T-cell (primary cell): ENCODE measurements around the gene MSANTD2. TPM values are rescaled to one million over a fixed set of nuclear protein-coding genes. Genes with fewer than 3 reads are reported as not detected.

Source experiments
- ATAC-seq, 4 experiments: fragments of 200-7000 bp in 3 of 4; fragments of 150-1000 bp in 1 of 4; cut with Tn5 transposase; replicated peaks in 1 of 4; 1 replicate in 3 of 4; 2 replicates in 1 of 4; pipeline ENCODE4 v1.10.0; 2021; ENCODE audit warnings: moderate library complexity in 3 of 4, mild to moderate bottlenecking in 2 of 4, moderate number of reproducible peaks in 1 of 4
- CTCF ChIA-PET, 2 donors: fragments of 300-600 bp; sonication (Branson Sonifier 250); formaldehyde crosslinking; loops; one replicate each; lab custom pipeline; 2022; ENCODE audit warnings: antibody characterized with exemption in 2 of 2; lab: Charles Lee
- POLR2A ChIA-PET, 2 donors: fragments of 300-600 bp; sonication (Branson Sonifier 250); formaldehyde crosslinking; loops; one replicate each; lab custom pipeline; 2022; ENCODE audit warnings: antibody characterized with exemption in 2 of 2; lab: Charles Lee
- DNase-seq, 35 experiments: peaks; one replicate each; pipeline versions ENCODE4 v3.0.0 to v3.0.0-alpha.2; 2013 to 2023
- H3K27ac ChIP-seq: one replicate; pipeline ENCODE4 v1.5.1; 2013; ENCODE audit warnings: low read length
- H3K27me3 ChIP-seq, 2 experiments: replicated peaks in 1 of 2; 1 replicate in 1 of 2; 2 replicates in 1 of 2; pipeline versions ENCODE4 v1.6.1 to v1.7.0; 2013; ENCODE audit warnings: low read length in 1 of 2, mixed read lengths in 1 of 2; ENCODE audit not compliant: control insufficient read depth in 2 of 2, insufficient read depth in 2 of 2; ENCODE audit errors: extremely low read depth in 1 of 2
- H3K36me3 ChIP-seq, 2 donors: 1 replicate in 1 of 2; 2 replicates in 1 of 2; pipeline versions ENCODE4 v1.6.1 to v1.7.0; 2013; ENCODE audit warnings: low read length in 1 of 2; ENCODE audit not compliant: control insufficient read depth in 2 of 2, insufficient read depth in 1 of 2; ENCODE audit errors: extremely low read depth in 1 of 2
- H3K4me1 ChIP-seq, 2 experiments: 1 replicate in 1 of 2; 2 replicates in 1 of 2; pipeline versions ENCODE4 v1.6.1 to v1.7.0; 2013; ENCODE audit warnings: low read length in 2 of 2, mixed read lengths in 1 of 2; ENCODE audit not compliant: insufficient read depth in 2 of 2, control insufficient read depth in 1 of 2; ENCODE audit errors: extremely low read depth in 1 of 2
- H3K4me3 ChIP-seq, 2 donors: 1 replicate in 1 of 2; 2 replicates in 1 of 2; pipeline versions ENCODE4 v1.5.1 to v1.7.0; 2013; ENCODE audit warnings: mild to moderate bottlenecking in 2 of 2, low read length in 1 of 2, moderate library complexity in 1 of 2; ENCODE audit not compliant: control insufficient read depth in 1 of 2; ENCODE audit errors: extremely low read depth in 1 of 2
- H3K9me3 ChIP-seq: 2 replicates; pipeline ENCODE4 v1.7.0; 2013
- H3K27ac Mint-ChIP-seq, 2 donors: one replicate each; pipeline ENCODE4 v1.8.0; 2020 to 2021; ENCODE audit warnings: mild to moderate bottlenecking in 2 of 2, mixed read lengths in 2 of 2
- H3K27me3 Mint-ChIP-seq, 2 donors: one replicate each; pipeline ENCODE4 v1.8.0; 2021 to 2022; ENCODE audit warnings: mixed read lengths in 2 of 2
- H3K36me3 Mint-ChIP-seq: one replicate; pipeline ENCODE4 v1.8.0; 2021; ENCODE audit warnings: mixed read lengths
- H3K4me1 Mint-ChIP-seq, 3 donors: one replicate each; pipeline ENCODE4 v1.8.0; 2020 to 2022; ENCODE audit warnings: mixed read lengths in 3 of 3, mild to moderate bottlenecking in 1 of 3
- H3K4me3 Mint-ChIP-seq, 3 donors: one replicate each; pipeline ENCODE4 v1.8.0; 2020 to 2022; ENCODE audit warnings: mild to moderate bottlenecking in 3 of 3, mixed read lengths in 3 of 3, moderate library complexity in 3 of 3
- H3K9me3 Mint-ChIP-seq, 3 donors: one replicate each; pipeline ENCODE4 v1.8.0; 2020 to 2022; ENCODE audit warnings: mixed read lengths in 3 of 3
- WGBS: methylation state at CpG from one replicate; pipeline ENCODE4 v1.1.5; 2013; ENCODE audit warnings: missing lambda C conversion rate; ENCODE audit not compliant: insufficient coverage; 5-methylcytosine and 5-hydroxymethylcytosine counted together
- total RNA-seq, 35 experiments: library from RNA in 6 of 35; stranded (reverse) in 6 of 35; fragments of 120-200 nt in 1 of 35; gene quantifications; one replicate each; pipeline versions ENCODE4 v1.2.1 to v1.2.4 and lab custom pipeline; 2013 to 2026

Gene MSANTD2
- total RNA-seq, 5 donors from 2014 or later (not counting 1 experiment from before 2014, with no cell fraction given) = 10.1 to 25.2 (median 19.9) TPM

DNA sequence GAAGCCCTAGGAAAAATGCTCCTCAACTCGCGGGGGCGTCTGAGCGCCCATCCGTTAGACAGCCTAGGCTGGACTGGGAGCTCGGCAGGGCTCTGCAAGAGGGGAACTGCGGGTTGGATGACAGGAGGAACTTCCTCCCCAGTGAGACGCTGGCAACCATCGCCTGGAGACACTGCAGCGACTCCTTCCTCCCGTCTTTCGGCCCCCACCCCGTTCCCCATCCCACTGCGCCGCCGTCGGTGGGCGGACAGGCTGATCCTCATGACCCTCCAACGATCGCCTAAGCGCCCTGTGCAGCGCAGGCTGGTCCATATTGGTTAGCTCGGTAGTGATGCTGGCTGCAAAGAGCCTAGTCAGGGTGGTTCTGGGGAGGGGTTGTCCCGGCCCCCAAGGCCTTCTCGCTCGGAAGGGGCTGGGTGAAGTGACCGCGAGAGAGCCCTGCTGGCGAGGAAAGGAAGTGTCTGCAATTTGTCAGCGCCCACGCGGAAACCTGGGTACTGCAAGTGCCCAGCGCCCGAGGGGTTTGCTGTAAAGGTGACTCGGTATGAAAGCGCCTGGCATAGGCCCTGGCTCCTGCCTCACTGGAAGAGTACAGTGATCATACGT, 59.8 kb downstream of the MSANTD2 start:
- no peak overlapping the region for H3K27ac Mint-ChIP-seq
- H3K4me3 Mint-ChIP-seq = peak overlapping the region; percentile 74 to 86 (median 83)
- Histone ChIP-seq H3K36me3 (no peaks in the 10 kb centered on the region), H3K27me3 (peaks cover 0 to 38% of the 10 kb centered on the region in 2 experiments), H3K27ac (no peak overlapping the region), H3K9me3 (no peaks in the 10 kb centered on the region), H3K4me3 (peak overlapping the region; percentile 59 to 86), H3K4me1 (peaks cover 8 to 20% of the 10 kb centered on the region in 2 experiments)
- 1% methylated on average over 30 of the region's 37 CpGs for WGBS
- peak; percentile 39 to 54 (median 40) for ATAC-seq
- POLR2A ChIA-PET = no interaction called here
- peaks cover 18 to 22% (median 19%) of the 10 kb centered on the region in 3 donors for H3K4me1 Mint-ChIP-seq
- H3K36me3 Mint-ChIP-seq = no peaks in the 10 kb centered on the region
- CTCF ChIA-PET = interaction anchor here (0.6 to 1.4 kb wide), 4 partner anchors 12 to 99 kb away, joined by 3 to 13 read pairs (median 4); no protein-coding TSS in a partner anchor
- DNase-seq = peak in 27 of 35 experiments; percentile 30 to 72 (median 43)
- peaks cover 7 to 9% of the 10 kb centered on the region in 2 donors for H3K27me3 Mint-ChIP-seq
- no peaks in the 10 kb centered on the region for H3K9me3 Mint-ChIP-seq

DNA sequence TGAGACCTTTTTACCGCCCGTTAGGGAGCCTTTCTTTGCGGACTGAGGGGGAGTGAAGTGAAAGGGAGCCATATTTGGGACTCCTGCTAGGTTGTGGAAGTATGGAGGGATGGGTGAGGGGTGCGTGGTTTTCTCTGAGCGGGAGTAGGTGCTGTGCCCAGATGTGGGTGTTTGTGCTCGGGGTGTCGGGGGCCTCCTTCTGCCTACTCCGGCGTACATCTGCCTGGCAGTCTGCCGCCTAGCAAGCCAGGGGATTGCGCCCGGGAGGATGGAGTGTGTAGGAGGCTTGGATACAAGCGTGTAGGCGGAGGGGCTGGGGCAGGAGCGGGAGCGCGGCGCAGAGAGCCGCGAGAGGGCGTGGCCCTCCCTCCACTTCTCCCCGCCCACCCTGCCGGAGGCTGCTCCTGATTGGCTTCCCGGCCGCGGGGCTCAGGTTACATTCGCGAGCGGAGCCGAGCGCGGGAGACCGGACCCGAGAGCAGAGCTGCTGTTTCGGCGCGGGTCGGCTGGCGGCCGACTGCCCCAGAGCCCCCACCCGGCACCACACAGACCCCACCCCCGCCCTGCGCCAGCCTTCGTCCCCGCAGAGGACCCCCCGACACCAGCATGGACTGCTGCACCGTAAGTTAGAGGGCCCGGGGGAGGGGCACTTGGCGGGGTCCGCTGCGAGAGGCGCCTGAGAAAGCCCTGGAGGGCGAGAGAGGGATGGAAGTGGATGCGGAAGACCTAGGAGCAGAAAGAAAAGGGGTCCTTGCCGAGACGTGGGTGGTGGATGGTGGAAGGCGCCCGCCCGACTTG, 60.5 kb downstream of the MSANTD2 start, which contains the start of gene NRGN:
Gene NRGN, plus strand, starts transcription at position 464 of the 798 bp plus-strand sequence. Its CDS starts 143 bp downstream, at position 607.
- no peaks in the 10 kb centered on the region for H3K9me3 ChIP-seq
- peak; percentile 62 to 86 (median 76) for DNase-seq
- peaks cover 8 to 16% of the 10 kb centered on the region in 2 experiments for H3K4me1 ChIP-seq
- peak within 1 kb of the TSS; percentile 74 to 86 (median 83) for H3K4me3 Mint-ChIP-seq
- peaks cover 7 to 9% of the 10 kb centered on the region in 2 donors for H3K27me3 Mint-ChIP-seq
- CTCF ChIA-PET = interaction anchor here (1.1 to 1.4 kb wide), 4 partner anchors 13 to 70 kb away, joined by 3 to 4 read pairs (median 3); no protein-coding TSS in a partner anchor
- no peak within 1 kb of the TSS for H3K27ac ChIP-seq
- no peaks in the 10 kb centered on the region for H3K36me3 Mint-ChIP-seq
- H3K4me1 Mint-ChIP-seq = peaks cover 14 to 18% (median 18%) of the 10 kb centered on the region in 3 donors
- H3K9me3 Mint-ChIP-seq = no peaks in the 10 kb centered on the region
- H3K4me3 ChIP-seq = peak within 1 kb of the TSS; percentile 59 to 86
- H3K27ac Mint-ChIP-seq = peak within 1 kb of the TSS in 1 of 2 donors; percentile 32
- peaks cover 0 to 38% of the 10 kb centered on the region in 2 experiments for H3K27me3 ChIP-seq
- ATAC-seq = peak; percentile 95 to 97 (median 95)
- H3K36me3 ChIP-seq = no peaks in the 10 kb centered on the region
- 4% methylated on average over 39 of the region's 59 CpGs for WGBS
- POLR2A ChIA-PET = no interaction called here

DNA sequence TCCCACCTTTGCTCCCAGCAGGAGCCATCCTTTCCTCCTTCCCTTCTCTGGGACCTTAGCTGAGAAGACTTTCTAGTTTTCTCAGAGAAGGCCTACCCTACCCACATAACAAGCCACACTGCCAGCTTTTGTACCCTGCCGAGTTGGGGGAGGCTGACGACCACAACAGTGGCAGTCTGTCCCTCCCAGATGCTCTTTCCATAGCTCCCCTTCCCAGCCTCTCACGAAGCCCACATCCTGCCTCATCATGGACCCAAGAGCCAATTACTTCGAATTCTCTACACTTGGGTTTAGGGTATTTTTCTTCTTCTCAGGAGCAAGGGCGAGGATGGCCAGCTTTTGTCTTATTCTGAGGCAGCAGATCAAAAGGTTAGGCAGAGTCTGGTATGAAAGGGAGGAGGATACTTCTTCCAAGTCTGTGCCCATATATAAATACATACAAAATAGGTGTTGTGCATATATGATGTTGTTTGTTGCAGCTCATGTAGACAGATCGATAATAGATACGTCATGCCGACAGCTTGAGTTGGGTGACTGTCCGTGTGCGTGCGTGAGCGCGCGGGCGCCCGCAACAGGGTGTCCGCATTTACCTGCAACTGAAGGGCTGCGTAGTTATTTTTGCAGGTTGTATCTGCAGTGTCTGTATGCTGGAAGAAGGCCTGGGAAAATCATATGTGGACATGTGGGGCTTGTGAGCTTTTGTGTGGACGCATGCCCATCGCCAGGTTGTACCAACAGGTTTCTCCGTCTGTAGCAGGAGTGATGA, 61.3 kb downstream of the MSANTD2 start:
- Histone ChIP-seq H3K4me1 (peaks cover 8 to 16% of the 10 kb centered on the region in 2 experiments), H3K27me3 (peaks cover 0 to 38% of the 10 kb centered on the region in 2 experiments), H3K27ac (no peak overlapping the region), H3K9me3 (no peaks in the 10 kb centered on the region), H3K36me3 (no peaks in the 10 kb centered on the region), H3K4me3 (peak overlapping the region; percentile 59 to 64)
- ATAC-seq (no peak), DNase-seq (no peak)
- Mint-ChIP-seq H3K27me3 (peaks cover 7 to 9% of the 10 kb centered on the region in 2 donors), H3K36me3 (no peaks in the 10 kb centered on the region), H3K9me3 (no peaks in the 10 kb centered on the region), H3K4me1 (peaks cover 13 to 18% (median 18%) of the 10 kb centered on the region in 3 donors), H3K27ac (peak overlapping the region in 1 of 2 donors; percentile 32), H3K4me3 (peak overlapping the region; percentile 74 to 86 (median 83))
- ChIA-PET POLR2A (interaction anchor here (0.6 to 0.8 kb wide), 2 partner anchors 15 to 50 kb away, joined by 3 to 4 read pairs; no protein-coding TSS in a partner anchor), CTCF (interaction anchor here (1.1 to 1.4 kb wide), 4 partner anchors 9 to 70 kb away, joined by 3 to 4 read pairs (median 3); no protein-coding TSS in a partner anchor)
- WGBS = 91% methylated on average over 17 of the region's 21 CpGs

DNA sequence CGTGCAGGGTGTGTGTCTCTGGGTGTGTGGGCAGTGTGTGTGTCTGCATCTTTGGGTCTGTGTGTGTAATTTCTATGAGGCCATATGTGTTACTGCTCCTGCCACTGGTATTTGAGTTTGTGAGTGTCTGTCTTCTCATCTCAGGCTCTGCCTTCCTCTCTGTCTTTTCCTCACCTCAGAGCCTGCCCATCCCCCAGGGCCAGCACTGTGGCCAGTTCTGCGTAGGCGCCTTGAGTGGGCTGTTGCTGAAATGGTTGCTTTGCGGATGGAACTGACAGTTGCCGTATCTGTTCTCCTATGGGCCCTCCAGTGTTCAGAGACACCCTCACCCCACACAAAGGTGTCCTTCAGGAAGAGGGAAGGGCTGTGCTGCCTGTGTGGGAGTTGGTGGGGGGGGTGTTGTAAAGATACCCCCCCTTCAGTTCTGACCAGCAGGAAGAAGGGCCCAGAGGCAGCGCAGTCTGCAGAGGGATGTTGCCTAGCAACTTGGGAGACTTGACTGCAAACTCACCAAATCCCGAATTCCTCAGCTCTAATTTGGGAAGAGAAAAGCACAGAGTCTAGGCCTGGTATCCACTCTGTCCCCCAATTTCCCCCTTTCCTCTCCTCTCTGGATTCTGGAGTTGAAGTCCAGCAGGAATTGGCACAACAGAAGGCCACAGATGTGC, 62.4 kb downstream of the MSANTD2 start:
- Mint-ChIP-seq H3K4me3 (no peak overlapping the region), H3K27ac (no peak overlapping the region), H3K27me3 (peaks cover 7 to 9% of the 10 kb centered on the region in 2 donors), H3K4me1 (peaks cover 13 to 18% (median 18%) of the 10 kb centered on the region in 3 donors), H3K36me3 (no peaks in the 10 kb centered on the region), H3K9me3 (no peaks in the 10 kb centered on the region)
- DNase-seq (no peak), ATAC-seq (no peak)
- Histone ChIP-seq H3K4me1 (peaks cover 8 to 16% of the 10 kb centered on the region in 2 experiments), H3K4me3 (no peak overlapping the region), H3K9me3 (no peaks in the 10 kb centered on the region), H3K36me3 (no peaks in the 10 kb centered on the region), H3K27ac (no peak overlapping the region), H3K27me3 (peaks cover 0 to 36% of the 10 kb centered on the region in 2 experiments)
- ChIA-PET POLR2A (no interaction called here), CTCF (interaction anchor here in 1 of 2 donors (1.1 to 1.4 kb wide), 2 partner anchors 9 to 11 kb away, joined by 3 to 4 read pairs; no protein-coding TSS in a partner anchor)
- 67% methylated on average over 1 of the region's 7 CpGs for WGBS

DNA sequence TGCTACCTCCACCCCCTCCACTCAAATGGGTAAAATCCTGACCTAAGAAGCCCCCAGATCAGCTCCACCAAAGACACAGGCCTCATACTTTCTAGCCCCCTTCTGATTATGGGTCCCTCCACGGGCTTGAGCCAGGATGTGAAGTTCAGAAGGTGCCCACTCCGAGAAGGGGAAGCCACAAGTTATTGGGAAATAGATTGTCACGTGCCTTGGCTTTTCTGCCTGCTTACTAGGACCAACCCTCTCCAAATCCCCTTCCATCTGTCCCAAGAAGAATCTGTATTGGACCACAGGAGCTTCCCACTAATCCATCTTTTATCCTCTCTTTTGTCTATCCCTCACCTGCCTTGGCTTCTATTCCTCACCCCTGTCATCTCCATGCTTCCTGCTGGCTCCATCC, 63.5 kb downstream of the MSANTD2 start:
- Histone ChIP-seq H3K9me3 (no peaks in the 10 kb centered on the region), H3K4me3 (no peak overlapping the region), H3K4me1 (peaks cover 8 to 16% of the 10 kb centered on the region in 2 experiments), H3K27ac (no peak overlapping the region), H3K27me3 (peaks cover 0 to 32% of the 10 kb centered on the region in 2 experiments), H3K36me3 (no peaks in the 10 kb centered on the region)
- ChIA-PET CTCF (interaction anchor here in 1 of 2 donors (1.1 kb wide), 1 partner anchor 10 kb away, joined by 4 read pairs; no protein-coding TSS in a partner anchor), POLR2A (no interaction called here)
- H3K27me3 Mint-ChIP-seq = peaks cover 5 to 8% of the 10 kb centered on the region in 2 donors
- 27% methylated on average over 2 of the region's 3 CpGs for WGBS
- no peak overlapping the region for H3K4me3 Mint-ChIP-seq
- ATAC-seq (no peak), DNase-seq (no peak)
- peaks cover 13 to 18% (median 18%) of the 10 kb centered on the region in 3 donors for H3K4me1 Mint-ChIP-seq
- no peaks in the 10 kb centered on the region for H3K9me3 Mint-ChIP-seq
- no peak overlapping the region for H3K27ac Mint-ChIP-seq
- H3K36me3 Mint-ChIP-seq = no peaks in the 10 kb centered on the region
